ENCODE measurements around the gene RGL1.
"Not testable (repeated sequence)": the region's sequence is repeated elsewhere in the genome, so short reads cannot be mapped to it uniquely, and the experiment has no call there.

RGL1 gene

DNA sequence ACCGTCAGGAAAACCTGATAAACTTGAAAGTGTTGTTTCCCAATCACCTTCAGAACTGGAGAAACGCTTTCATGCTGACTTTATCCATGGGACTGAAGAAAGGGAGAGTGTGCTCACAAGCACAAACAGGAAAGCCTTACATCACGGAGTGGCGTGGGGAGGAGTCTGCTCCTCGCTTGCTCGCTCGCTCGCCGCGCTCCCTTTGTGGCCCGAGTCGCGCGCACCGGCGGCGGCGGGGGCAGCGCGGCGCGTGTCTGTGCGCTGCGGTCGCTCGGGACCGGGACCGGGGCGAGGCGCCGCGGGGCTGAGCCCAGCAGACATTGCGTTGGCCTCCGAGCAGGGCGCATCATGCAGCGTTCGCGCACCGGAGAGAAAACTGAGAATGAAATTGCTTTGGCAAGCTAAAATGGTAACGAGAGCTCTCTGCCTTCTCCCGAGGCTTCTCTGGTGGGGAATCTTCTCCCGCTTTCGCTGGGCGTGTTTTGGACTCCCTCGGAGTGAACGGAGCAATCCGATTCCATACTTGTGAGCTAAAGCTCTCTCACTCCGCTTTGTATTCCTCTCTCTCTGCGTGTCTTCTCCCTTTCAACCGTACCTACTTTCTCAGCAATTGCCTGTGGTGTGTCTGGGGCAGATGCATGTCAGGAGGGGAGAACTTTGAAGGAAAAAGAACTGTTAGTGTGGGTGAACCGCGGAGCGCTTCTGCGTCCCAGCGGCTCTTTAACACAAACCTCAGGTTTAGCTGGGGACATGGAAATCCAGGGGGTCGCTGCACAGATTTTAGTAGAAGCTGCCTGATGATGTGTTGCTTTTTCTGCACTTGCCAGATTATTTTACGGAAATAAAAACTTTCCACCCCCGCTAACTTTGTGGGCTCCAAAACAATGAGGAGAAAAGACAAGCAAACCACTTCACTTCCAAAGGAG, at the start of gene RGL1:
Gene RGL1, plus strand, starts transcription at position 205 of the 926 bp plus-strand sequence. Its CDS starts 178 bp downstream, at position 383.
- peak; percentile 47 for DNase-seq

DNA sequence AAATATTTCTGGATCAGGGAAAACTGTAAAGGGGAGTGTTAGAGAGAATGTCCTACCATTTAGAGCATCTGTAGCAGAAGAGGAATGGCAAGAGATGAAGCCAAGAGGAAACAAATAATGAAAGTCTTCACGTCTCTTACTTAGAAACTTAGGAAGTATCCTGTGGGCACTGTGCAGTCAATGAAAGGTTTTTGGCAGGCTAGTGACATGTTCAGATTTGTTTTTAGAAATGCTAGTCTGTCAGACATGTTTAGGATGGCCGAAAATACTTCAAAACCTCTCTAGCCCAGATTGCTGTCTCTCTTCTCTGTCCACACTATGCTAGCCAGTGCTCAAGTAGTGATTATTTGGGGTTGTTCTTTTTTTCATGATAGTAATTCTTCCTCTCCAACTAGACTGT, 48.6 kb upstream of the RGL1 start:
- DNase-seq = no peak

- no peak for DNase-seq
Observed at GRCh38 chr1:183757061-183757460, 47.9 kb upstream of the RGL1 start.

GRCh38 chr1:183758913-183759312, 46.0 kb upstream of the RGL1 start:
- no peak for DNase-seq

DNA sequence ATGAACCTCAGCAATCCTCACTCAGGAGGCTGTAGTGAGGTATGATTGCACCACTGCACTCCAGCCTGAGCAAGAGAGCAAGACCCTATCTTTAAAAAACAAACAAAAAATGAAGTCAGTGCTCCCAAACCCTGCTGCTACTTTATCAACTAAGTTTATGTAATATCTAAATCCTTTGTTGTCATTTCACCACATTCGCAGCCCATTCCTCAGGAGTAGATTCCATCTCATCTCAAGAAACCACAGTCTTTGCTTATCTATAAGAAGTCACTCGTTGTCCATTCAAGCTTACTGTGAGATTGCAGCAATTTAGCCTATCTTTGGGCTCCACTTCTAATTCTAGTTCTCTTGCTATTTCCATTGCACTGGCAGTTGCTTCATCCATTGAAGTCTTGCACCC, 44.3 kb upstream of the RGL1 start:
- no peak for DNase-seq

GRCh38 chr1:183761871-183762270, 43.0 kb upstream of the RGL1 start:
- DNase-seq = no peak

DNA sequence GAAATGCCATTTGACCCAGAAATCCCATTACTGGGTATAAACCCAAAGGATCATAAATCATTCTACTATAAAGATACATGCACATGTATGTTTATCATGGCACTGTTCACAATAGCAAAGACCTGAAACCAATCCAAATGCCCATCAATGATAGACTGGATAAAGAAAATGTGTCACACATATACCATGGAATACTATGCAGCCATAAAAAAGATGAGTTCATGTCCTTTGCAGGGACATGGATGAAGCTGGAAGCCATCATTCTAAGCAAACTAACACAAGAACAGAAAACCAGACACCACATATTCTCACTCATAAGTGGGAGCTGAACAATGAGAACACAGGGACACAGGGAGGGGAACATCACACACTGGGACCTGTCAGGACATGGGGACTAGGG, 42.1 kb upstream of the RGL1 start:
- DNase-seq = not testable (repeated sequence)

DNA sequence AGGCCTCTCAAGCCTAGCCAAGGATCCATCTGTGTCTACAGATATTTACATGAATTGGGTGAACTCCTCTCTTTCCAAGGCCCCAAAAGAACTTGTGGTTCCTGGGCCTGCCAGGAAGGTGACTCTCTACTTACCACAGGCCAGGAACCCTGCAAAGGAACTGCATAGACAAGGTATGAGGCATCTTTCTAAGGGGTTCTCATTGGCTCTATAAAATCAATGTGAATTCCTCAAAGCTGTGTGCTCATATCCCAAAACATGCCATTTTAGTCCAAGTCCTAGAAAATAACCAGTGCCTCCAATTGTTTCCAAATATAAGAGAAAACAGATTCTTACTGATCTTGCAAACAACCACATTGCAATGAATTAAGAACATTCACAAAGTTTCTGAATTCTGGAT, 39.9 kb upstream of the RGL1 start:
- no peak for DNase-seq

GRCh38 chr1:183769956-183770815, 34.7 kb upstream of the RGL1 start:
- DNase-seq = no peak

DNA sequence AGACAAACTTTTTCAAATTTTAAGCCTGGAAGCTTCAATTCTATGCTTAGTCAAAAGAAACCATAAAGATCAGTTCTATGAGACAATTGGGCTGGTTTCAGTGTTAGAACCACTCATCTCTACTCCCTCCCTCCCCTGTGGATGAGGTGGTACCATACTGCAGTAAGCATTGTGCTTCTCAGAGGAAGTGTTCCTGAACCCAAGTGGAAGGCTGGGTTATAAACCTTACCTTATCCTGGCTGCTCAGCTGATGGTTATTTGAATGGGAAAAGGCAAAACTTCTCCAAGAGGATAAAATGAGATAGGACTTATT, 34.1 kb upstream of the RGL1 start:
- no peak for DNase-seq

GRCh38 chr1:183773482-183774274, 31.2 kb upstream of the RGL1 start:
- DNase-seq = no peak

- no peak for DNase-seq
Observed at GRCh38 chr1:183774938-183775337, 30.0 kb upstream of the RGL1 start.

GRCh38 chr1:183776731-183777130, 28.2 kb upstream of the RGL1 start:
- no peak for DNase-seq

- no peak for DNase-seq
Observed at GRCh38 chr1:183777328-183777727, 27.6 kb upstream of the RGL1 start.

DNA sequence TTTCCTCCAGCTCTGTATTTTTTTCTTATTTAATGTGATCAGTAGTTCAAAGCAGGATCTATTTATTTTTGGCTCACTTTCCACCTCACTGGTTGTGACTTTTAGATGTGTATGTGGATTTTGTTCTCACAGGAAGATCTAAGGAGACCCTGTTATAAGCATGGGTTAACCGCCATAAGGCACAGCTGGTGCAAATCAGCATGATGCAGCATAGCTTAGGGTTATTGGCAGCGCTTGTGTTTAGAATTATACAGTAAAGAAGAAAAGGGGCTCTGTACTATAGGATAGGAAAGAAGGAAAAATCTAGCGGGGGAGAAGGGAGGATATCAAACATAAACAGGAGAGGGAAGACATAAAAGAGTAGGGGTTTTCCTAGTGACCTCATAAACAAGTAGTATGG, 26.9 kb upstream of the RGL1 start:
- no peak for DNase-seq

DNA sequence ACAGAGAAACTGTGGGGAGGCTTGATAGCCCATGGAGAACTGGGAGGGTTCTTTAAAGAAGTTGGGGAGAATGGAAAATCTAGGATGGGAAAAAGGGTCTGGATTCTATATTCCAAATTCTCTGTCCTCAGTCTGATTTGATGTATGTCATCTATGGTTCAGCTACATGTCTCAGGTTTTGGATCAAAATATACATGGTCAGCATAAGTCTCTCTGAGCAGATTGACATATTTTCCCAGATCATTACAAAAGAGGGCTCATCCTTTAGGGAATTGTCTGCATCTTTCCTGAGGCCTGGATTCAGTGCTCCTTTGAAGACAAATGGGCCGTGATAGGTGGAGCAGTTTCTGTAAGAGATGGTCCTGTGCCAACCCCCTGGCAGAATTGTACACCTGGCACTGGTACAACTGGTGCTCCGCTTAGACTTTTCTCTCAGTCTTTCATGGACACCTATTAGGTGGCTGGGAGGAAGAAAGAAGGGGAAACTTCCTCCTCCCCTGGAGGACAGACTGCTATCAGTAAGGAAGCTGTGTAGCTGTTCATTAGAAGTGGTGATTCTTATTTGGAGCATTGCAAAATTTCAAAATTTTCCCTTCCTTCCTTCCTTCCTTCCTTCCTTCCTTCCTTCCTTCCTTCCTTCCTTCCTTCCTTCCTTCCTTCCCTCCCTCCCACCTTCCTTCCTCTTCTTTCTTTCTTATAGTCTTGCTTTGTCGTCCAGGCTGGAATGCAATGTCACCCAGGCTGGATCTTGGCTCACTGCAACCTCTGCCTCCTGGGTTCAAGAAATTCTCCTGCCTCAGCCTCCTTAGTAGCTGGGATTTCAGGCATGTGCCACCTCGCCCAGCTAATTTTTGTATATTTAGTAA, 26.1 kb upstream of the RGL1 start:
- DNase-seq = no peak

DNA sequence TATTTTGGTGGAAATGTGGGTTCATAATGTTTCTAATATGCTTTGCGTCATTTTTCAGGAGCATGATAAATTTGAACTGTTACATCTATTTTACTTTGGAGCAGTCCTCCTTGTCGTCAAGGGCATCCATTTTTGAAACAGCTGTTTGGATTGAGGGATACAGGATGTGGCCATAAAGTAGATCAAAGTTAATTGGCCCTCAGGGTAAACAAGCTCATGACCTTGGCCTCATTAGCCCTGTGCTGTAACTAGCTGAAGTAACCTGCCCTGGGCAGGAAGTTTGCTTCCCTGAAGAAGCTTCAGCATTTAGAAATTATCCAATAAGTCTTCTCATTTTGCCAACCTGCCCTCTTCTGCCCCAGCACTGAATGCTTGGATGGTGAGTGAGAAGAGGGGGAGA, 24.8 kb upstream of the RGL1 start:
- no peak for DNase-seq

DNA sequence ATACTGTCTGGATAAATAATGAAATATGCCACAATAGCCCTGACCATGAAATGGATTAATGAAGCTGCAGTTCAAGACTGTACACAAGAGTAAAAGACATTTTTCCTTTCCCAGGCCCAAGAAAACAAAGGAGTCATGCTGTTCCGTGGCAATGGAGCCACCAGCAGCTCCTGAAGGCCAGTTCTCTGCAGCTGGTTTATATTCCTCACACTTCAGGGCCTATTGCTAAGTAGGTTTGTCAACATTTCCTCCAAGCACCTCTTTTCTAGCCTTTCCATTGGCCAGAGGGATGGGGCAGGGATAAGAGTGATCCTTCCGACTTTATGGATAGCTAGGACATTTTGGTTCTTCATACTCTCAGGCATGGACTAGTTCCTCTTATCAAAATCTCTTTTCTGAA, 24.2 kb upstream of the RGL1 start:
- DNase-seq = no peak

DNA sequence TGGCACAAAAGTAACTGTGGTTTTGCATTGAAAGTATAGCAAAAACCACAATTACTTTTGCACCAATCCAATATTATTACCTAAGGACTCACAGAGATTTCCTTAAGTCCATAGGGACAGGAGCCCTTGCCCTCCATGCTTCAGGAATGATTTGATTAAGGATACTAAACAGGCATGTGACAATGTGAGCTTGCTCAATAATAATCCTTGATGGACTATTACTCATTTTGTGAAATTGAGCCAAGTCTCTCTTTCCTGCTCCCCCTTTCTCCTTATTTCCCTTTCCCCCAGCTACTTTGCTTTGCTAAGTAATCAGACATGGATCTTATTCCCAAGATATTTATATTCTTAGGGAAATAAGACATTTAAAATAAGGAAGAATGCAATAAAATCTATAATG, 21.6 kb upstream of the RGL1 start:
- DNase-seq = no peak

DNA sequence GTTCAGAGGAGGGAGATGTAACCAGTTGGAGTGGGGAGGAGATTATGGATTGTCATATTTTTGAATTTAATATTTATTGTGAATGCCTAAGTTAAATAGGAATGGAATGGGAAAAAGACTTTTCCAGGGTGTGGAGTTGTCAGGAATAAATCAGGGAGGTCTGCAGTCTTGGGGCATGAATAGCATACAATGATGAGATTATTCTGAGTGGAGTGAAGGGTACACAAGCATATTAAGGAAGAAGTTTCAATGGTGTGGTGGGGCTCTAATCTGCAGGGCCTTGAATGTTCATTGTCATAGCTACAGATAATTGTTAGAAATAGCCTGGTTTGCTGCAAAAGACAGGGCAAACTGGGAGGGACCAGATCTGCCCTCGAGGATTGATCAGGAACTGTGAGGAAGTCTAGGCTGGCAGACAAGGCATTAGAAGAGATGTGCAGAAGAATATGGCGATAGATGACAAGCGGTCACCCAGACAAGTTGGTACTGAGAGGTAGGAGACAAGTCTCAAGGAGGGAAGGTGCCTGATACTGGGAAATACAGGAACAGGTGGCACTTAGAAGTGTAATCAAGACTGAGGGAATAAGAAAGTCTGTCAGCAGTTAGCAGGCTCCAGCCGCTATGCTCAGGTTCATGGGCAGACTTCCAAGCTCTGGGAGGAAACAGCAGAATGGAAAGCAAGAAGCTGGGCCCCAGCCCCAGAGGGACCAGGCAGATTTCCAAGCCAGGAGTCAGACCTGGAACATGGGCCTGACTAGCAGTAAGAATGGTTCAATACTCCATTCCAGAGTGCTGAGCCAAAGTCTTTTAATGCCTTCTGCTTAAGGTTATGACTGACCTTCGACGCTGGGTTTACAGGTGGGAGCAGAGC, 20.9 kb upstream of the RGL1 start:
- DNase-seq = no peak

DNA sequence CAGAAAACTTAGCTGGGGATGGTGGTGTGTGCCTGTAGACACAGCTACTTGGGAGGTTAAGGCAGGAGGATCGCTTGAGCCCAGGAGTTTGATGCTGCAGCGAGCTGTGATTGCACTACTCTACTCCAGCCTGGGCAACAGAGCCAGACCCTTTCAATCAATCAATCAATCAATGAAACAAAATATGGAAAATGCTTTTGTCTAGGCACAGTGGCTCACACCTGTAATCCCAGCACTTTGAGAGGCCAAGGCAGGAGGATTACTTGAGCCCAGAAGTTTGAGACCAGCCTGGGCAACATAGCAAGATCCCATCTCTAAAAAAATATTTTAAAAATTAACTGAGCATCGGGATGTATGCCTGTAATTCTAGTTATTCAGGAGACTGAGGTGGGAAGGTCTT, 19.0 kb upstream of the RGL1 start:
- not testable (repeated sequence) for DNase-seq
